ENCODE data around the gene DLG4.

DNA sequence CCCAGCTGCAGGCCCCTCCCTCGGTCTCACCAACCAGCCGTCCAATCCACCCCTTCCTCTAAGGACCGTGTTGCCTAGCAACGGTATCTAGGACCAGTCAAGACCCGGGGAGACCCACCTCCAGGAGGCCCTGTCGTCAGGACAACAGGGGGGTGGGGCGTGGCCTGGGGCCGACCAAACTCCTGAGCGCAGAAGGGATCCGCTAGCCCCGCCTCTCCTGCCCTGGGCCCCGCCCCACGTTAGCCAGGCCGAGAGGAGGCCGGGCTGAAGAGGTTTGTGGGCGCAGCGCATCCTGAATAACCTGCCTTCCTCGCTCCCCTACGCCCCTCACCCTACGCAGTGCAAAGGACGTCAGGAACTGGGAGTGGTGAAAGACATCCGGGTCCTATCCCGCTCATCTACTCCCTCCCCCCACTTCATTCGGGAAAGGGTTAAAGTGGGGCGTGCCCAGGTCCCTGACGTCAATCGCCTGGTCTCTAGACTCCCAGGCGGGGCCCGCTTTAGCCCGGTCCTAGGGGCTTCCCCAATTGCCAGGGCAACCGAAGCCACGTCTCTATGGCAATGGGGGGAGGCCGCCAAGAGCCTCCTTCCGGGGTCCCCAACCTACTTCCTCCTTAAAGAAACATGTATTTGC, 14.7 kb downstream of the DLG4 start:
- TF ChIP-seq POLR2A (IDR thresholded peaks at IDR 0.05; ENCODE audit: low read length), result no peak
- TF ChIP-seq GATA1 (IDR thresholded peaks at IDR 0.05; ENCODE audit: low read depth, low read length), result no peak

Data from erythroblast (primary cell).